CD14-positive monocyte (primary cell): ENCODE results near the gene POU5F2. TPM values are rescaled to one million over a fixed set of nuclear protein-coding genes. Genes with fewer than 3 reads are reported as not detected.

ENCODE experiments used
- DNase-seq, 3 donors: peaks; one replicate each; pipeline ENCODE4 v3.0.0-alpha.2; 2011 to 2022
- H2AFZ ChIP-seq: 2 replicates; pipeline ENCODE4 v1.6.0; 2012; ENCODE audit warnings: mild to moderate bottlenecking, low read depth, low read length, inconsistent platforms; ENCODE audit not compliant: insufficient read depth, poor library complexity, severe bottlenecking
- H3K27ac ChIP-seq, 2 donors: 1 replicate in 1 of 2; 2 replicates in 1 of 2; pipeline ENCODE4 v1.5.1; 2012 to 2013; ENCODE audit warnings: low read length in 2 of 2, control low read depth in 1 of 2, inconsistent platforms in 1 of 2, low read depth in 1 of 2, mild to moderate bottlenecking in 1 of 2
- H3K27me3 ChIP-seq, 2 donors: one replicate each; pipeline versions ENCODE4 v1.6.0 to v1.6.1; 2011 to 2013; ENCODE audit warnings: low read length in 2 of 2; ENCODE audit not compliant: control insufficient read depth in 2 of 2, insufficient read depth in 2 of 2
- H3K36me3 ChIP-seq, 2 donors: replicated peaks in 1 of 2; 1 replicate in 1 of 2; 2 replicates in 1 of 2; pipeline versions ENCODE4 v1.5.1 to v1.6.1; 2012 to 2013; ENCODE audit warnings: low read length in 2 of 2, control low read depth in 1 of 2, inconsistent platforms in 1 of 2, mild to moderate bottlenecking in 1 of 2; ENCODE audit not compliant: insufficient read depth in 2 of 2, control insufficient read depth in 1 of 2
- H3K4me1 ChIP-seq, 2 donors: 1 replicate in 1 of 2; 2 replicates in 1 of 2; pipeline versions ENCODE4 v1.5.1 to v1.6.1; 2012 to 2013; ENCODE audit warnings: low read length in 2 of 2, control low read depth in 1 of 2, inconsistent platforms in 1 of 2, mild to moderate bottlenecking in 1 of 2, moderate library complexity in 1 of 2; ENCODE audit not compliant: insufficient read depth in 2 of 2, control insufficient read depth in 1 of 2
- H3K4me2 ChIP-seq: replicated peaks from 2 replicates; pipeline ENCODE3; 2012; ENCODE audit warnings: low read length, moderate library complexity, mild to moderate bottlenecking; ENCODE audit not compliant: poor library complexity, severe bottlenecking; ENCODE audit errors: extremely low read depth
- H3K4me3 ChIP-seq, 3 experiments: fragments of 200-600 bp in 1 of 3; sonication (generic) in 1 of 3; replicated peaks in 1 of 3; 1 replicate in 2 of 3; 2 replicates in 1 of 3; pipeline ENCODE4 v1.5.1; 2011 to 2013; ENCODE audit warnings: low read length in 3 of 3, mild to moderate bottlenecking in 3 of 3, control low read depth in 2 of 3, low read depth in 2 of 3, inconsistent platforms in 1 of 3, moderate library complexity in 1 of 3
- H3K79me2 ChIP-seq: 2 replicates; pipeline ENCODE4 v1.6.0; 2012; ENCODE audit warnings: mild to moderate bottlenecking, control low read depth, inconsistent platforms, low read length, moderate library complexity; ENCODE audit not compliant: insufficient read depth
- H3K9ac ChIP-seq: 2 replicates; pipeline ENCODE4 v1.6.0; 2017; ENCODE audit warnings: low read length, mild to moderate bottlenecking; ENCODE audit not compliant: insufficient read depth, poor library complexity, severe bottlenecking
- H3K9me3 ChIP-seq, 2 donors: replicated peaks in 1 of 2; 1 replicate in 1 of 2; 2 replicates in 1 of 2; pipeline versions ENCODE4 v1.5.1 to v1.6.1; 2012 to 2013; ENCODE audit warnings: low read length in 2 of 2, control low read depth in 1 of 2; ENCODE audit not compliant: control insufficient read depth in 1 of 2, insufficient read depth in 1 of 2
- H4K20me1 ChIP-seq: 2 replicates; pipeline ENCODE4 v1.6.0; 2012; ENCODE audit warnings: mild to moderate bottlenecking, low read length, control low read depth, moderate library complexity; ENCODE audit not compliant: insufficient read depth
- H3K27ac Mint-ChIP-seq, 7 donors: one replicate each; pipeline ENCODE4 v1.8.0; 2020; ENCODE audit warnings: mild to moderate bottlenecking in 7 of 7, mixed read lengths in 7 of 7, moderate library complexity in 6 of 7, inconsistent platforms in 2 of 7
- H3K27me3 Mint-ChIP-seq, 3 donors: one replicate each; pipeline ENCODE4 v1.8.0; 2021 to 2022; ENCODE audit warnings: low read depth in 3 of 3, mild to moderate bottlenecking in 3 of 3, mixed read lengths in 3 of 3, moderate library complexity in 3 of 3, inconsistent platforms in 1 of 3
- H3K36me3 Mint-ChIP-seq, 2 donors: one replicate each; pipeline ENCODE4 v1.8.0; 2020; ENCODE audit warnings: mixed read lengths in 2 of 2, inconsistent platforms in 1 of 2, mild to moderate bottlenecking in 1 of 2
- H3K4me1 Mint-ChIP-seq: one replicate; pipeline ENCODE4 v1.8.0; 2020; ENCODE audit warnings: mild to moderate bottlenecking, mixed read lengths
- H3K4me3 Mint-ChIP-seq, 2 donors: one replicate each; pipeline ENCODE4 v1.8.0; 2020; ENCODE audit warnings: mild to moderate bottlenecking in 2 of 2, mixed read lengths in 2 of 2, moderate library complexity in 1 of 2
- H3K9me3 Mint-ChIP-seq, 7 donors: one replicate each; pipeline ENCODE4 v1.8.0; 2020 to 2022; ENCODE audit warnings: mixed read lengths in 7 of 7, mild to moderate bottlenecking in 6 of 7, moderate library complexity in 6 of 7, inconsistent platforms in 2 of 7
- WGBS: methylation state at CpG from one replicate; pipeline ENCODE4 v1.1.5; 2013; ENCODE audit warnings: missing lambda C conversion rate; ENCODE audit not compliant: insufficient coverage; 5-methylcytosine and 5-hydroxymethylcytosine counted together
- intact Hi-C, 2 donors: fragments of 100-400 bp; cut with micrococcal nuclease; formaldehyde crosslinking; loops; one replicate each; pipeline versions ENCODE4 v1.15.0 to v1.15.1; 2023
- polyA plus RNA-seq, 3 donors: library from polyadenylated mRNA; depleted of rRNA in 1 of 3; unstranded in 2 of 3; stranded (reverse) in 1 of 3; fragments of 300-500 nt in 2 of 3; fragments of >200 nt in 1 of 3; fragmentation: Illumina TruSeq in 2 of 3; gene quantifications; 1 replicate in 2 of 3; 2 replicates in 1 of 3; pipeline ENCODE4 v1.2.3, GENCODE V29; 2012 to 2021
- TF ChIP-seq, protein P1 (sequence below): fragments of 200-600 bp; IDR thresholded peaks from one replicate; pipeline ENCODE4 v1.8.0; 2022; ENCODE audit warnings: antibody characterized with exemption, mild to moderate bottlenecking

Gene POU5F2
- polyA plus RNA-seq, 3 donors = 0.04 to 0.05 TPM; not detected in 1

DNA sequence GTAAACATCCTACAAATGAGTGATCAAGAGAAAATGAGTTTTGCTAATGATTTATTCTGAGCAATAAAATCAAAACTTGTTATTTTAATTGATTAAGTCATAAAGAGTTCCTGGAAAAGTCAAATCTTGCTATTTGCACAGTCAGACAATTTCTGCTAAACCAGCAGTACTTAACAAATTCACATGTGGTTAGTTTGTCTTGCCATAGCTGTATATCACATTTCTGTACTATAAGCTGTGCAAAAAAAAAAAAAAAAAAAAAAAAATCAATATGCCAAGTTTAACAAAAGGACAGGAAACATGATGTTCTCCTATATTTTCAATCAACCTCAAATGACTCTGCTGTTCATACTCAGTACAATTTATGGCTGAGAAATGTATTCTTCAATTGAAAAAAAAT lies 24.9 kb downstream of the POU5F2 start:
- Histone ChIP-seq H3K4me2 (no peak overlapping the region), H4K20me1 (no peaks in the 10 kb centered on the region), H3K27me3 (no peaks in the 10 kb centered on the region), H3K36me3 (no peaks in the 10 kb centered on the region), H3K4me1 (no peaks in the 10 kb centered on the region), H2AFZ (no peak overlapping the region), H3K79me2 (no peaks in the 10 kb centered on the region), H3K9ac (no peak overlapping the region), H3K9me3 (no peaks in the 10 kb centered on the region), H3K4me3 (no peak overlapping the region), H3K27ac (no peak overlapping the region)
- TF ChIP-seq, protein P1, sequence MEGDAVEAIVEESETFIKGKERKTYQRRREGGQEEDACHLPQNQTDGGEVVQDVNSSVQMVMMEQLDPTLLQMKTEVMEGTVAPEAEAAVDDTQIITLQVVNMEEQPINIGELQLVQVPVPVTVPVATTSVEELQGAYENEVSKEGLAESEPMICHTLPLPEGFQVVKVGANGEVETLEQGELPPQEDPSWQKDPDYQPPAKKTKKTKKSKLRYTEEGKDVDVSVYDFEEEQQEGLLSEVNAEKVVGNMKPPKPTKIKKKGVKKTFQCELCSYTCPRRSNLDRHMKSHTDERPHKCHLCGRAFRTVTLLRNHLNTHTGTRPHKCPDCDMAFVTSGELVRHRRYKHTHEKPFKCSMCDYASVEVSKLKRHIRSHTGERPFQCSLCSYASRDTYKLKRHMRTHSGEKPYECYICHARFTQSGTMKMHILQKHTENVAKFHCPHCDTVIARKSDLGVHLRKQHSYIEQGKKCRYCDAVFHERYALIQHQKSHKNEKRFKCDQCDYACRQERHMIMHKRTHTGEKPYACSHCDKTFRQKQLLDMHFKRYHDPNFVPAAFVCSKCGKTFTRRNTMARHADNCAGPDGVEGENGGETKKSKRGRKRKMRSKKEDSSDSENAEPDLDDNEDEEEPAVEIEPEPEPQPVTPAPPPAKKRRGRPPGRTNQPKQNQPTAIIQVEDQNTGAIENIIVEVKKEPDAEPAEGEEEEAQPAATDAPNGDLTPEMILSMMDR = no peak
- Mint-ChIP-seq H3K36me3 (no peaks in the 10 kb centered on the region), H3K4me3 (no peak overlapping the region), H3K4me1 (peaks cover 2% of the 10 kb centered on the region), H3K27me3 (no peaks in the 10 kb centered on the region), H3K27ac (no peak overlapping the region), H3K9me3 (peaks cover 0 to 1% (median 0%) of the 10 kb centered on the region in 7 donors)
- intact Hi-C loops = no loop called here
- DNase-seq = no peak

DNA sequence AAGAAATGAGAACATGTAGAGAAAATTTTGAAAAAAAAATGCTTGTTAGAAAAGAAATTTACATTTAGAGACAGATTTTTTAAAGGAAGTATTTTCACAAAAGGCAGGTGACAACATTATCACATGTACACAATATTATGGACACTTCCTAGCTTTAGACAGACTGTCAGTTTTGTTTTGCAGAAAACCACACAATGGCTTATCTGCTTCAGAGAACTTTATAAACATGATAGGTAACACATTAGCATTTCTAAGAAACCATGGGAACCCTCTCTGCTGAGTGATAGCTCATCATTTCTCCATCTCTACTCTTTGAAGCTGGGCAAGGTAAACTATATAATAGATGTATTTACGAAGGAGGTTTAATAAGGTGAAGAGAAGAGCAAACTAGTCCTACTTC lies 25.6 kb downstream of the POU5F2 start:
- Histone ChIP-seq H3K27ac (no peak overlapping the region), H3K27me3 (no peaks in the 10 kb centered on the region), H3K36me3 (no peaks in the 10 kb centered on the region), H3K4me2 (no peak overlapping the region), H2AFZ (no peak overlapping the region), H3K4me1 (no peaks in the 10 kb centered on the region), H4K20me1 (no peaks in the 10 kb centered on the region), H3K4me3 (no peak overlapping the region), H3K9me3 (no peaks in the 10 kb centered on the region), H3K9ac (no peak overlapping the region), H3K79me2 (no peaks in the 10 kb centered on the region)
- intact Hi-C loops = no loop called here
- no peak for DNase-seq
- Mint-ChIP-seq H3K4me1 (peaks cover 2% of the 10 kb centered on the region), H3K27me3 (no peaks in the 10 kb centered on the region), H3K36me3 (no peaks in the 10 kb centered on the region), H3K27ac (no peak overlapping the region), H3K9me3 (peaks cover 0 to 1% (median 0%) of the 10 kb centered on the region in 7 donors), H3K4me3 (no peak overlapping the region)
- no CpG with 5 or more reads among the region's 1 CpG for WGBS
- TF ChIP-seq, protein P1 = no peak
